Chondrocyte (in vitro differentiated cells): Measurements from ENCODE around the gene SNX8. TPM values are rescaled to one million over a fixed set of nuclear protein-coding genes. Genes with fewer than 3 reads are reported as not detected.
A peak's percentile ranks its signal among the peaks of the same experiment; 100 is the strongest.

Source experiments
- DNase-seq: peaks from one replicate; pipeline ENCODE4 v3.0.0; 2021; ENCODE audit warnings: mixed read lengths, low spot score
- H3K27ac Mint-ChIP-seq: one replicate; pipeline ENCODE4 v1.8.0; 2021; ENCODE audit warnings: mild to moderate bottlenecking, moderate library complexity, mixed read lengths; ENCODE audit not compliant: unreplicated experiment
- H3K27me3 Mint-ChIP-seq: 2 replicates; pipeline ENCODE4 v1.8.0; 2021; ENCODE audit warnings: low read depth, mixed read lengths
- H3K36me3 Mint-ChIP-seq: 2 replicates; pipeline ENCODE4 v1.8.0; 2021; ENCODE audit warnings: low read depth, mixed read lengths
- H3K4me1 Mint-ChIP-seq: 2 replicates; pipeline ENCODE4 v1.8.0; 2021; ENCODE audit warnings: low read depth, mild to moderate bottlenecking, mixed read lengths
- H3K4me3 Mint-ChIP-seq: one replicate; pipeline ENCODE4 v1.8.0; 2021; ENCODE audit warnings: mild to moderate bottlenecking, moderate library complexity, mixed read lengths; ENCODE audit not compliant: unreplicated experiment
- H3K9me3 Mint-ChIP-seq: 2 replicates; pipeline ENCODE4 v1.8.0; 2021; ENCODE audit warnings: low read depth, mixed read lengths
- total RNA-seq: library from RNA; stranded (reverse); gene quantifications from 3 replicates; pipeline ENCODE4 v1.2.1, GENCODE V29; 2021
- TF ChIP-seq, protein P1 (sequence below): fragments of 200-600 bp; sonication (generic); IDR thresholded peaks from 2 replicates; pipeline ENCODE4 v1.5.0; 2021; ENCODE audit warnings: antibody characterized with exemption, mild to moderate bottlenecking, moderate library complexity

Gene SNX8
- total RNA-seq, 1 donor from 2014 or later, result 45.4 TPM

DNA sequence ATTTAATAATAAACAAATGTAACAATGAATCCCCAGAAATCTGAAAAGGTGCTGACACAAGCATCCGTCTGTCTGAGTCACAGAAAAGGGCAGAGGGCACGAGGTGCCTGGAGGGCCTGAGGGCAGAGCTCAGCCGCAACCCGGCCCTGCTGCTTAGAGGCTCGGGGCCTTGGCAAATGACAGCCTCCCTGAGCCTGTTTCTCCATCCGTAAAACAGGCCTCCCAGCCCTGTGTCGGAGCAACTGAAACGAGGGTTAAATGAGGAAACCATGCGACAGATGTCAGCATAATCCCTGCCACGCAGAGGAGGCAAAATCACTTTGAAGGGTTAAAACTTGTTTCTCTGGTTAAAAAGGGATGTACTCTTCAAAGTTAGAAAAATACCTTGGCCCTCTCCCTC lies 47.3 kb downstream of the SNX8 start:
- Mint-ChIP-seq H3K4me3 (no peak overlapping the region), H3K27me3 (no peaks in the 10 kb centered on the region), H3K36me3 (peaks cover 13% of the 10 kb centered on the region), H3K27ac (no peak overlapping the region), H3K9me3 (no peaks in the 10 kb centered on the region), H3K4me1 (peaks cover 6% of the 10 kb centered on the region)
- TF ChIP-seq, protein P1, sequence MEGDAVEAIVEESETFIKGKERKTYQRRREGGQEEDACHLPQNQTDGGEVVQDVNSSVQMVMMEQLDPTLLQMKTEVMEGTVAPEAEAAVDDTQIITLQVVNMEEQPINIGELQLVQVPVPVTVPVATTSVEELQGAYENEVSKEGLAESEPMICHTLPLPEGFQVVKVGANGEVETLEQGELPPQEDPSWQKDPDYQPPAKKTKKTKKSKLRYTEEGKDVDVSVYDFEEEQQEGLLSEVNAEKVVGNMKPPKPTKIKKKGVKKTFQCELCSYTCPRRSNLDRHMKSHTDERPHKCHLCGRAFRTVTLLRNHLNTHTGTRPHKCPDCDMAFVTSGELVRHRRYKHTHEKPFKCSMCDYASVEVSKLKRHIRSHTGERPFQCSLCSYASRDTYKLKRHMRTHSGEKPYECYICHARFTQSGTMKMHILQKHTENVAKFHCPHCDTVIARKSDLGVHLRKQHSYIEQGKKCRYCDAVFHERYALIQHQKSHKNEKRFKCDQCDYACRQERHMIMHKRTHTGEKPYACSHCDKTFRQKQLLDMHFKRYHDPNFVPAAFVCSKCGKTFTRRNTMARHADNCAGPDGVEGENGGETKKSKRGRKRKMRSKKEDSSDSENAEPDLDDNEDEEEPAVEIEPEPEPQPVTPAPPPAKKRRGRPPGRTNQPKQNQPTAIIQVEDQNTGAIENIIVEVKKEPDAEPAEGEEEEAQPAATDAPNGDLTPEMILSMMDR, result no peak
- DNase-seq, result no peak

- H3K27me3 Mint-ChIP-seq, result no peaks in the 10 kb centered on the region
- peaks cover 10% of the 10 kb centered on the region for H3K36me3 Mint-ChIP-seq
- H3K4me3 Mint-ChIP-seq, result no peak overlapping the region
- no peaks in the 10 kb centered on the region for H3K4me1 Mint-ChIP-seq
- DNase-seq, result no peak
- TF ChIP-seq, protein P1, result no peak
- no peaks in the 10 kb centered on the region for H3K9me3 Mint-ChIP-seq
- H3K27ac Mint-ChIP-seq, result no peak overlapping the region
These were observed 50.1 kb downstream of the SNX8 start for GRCh38 chr7:2264158-2264557.

DNA sequence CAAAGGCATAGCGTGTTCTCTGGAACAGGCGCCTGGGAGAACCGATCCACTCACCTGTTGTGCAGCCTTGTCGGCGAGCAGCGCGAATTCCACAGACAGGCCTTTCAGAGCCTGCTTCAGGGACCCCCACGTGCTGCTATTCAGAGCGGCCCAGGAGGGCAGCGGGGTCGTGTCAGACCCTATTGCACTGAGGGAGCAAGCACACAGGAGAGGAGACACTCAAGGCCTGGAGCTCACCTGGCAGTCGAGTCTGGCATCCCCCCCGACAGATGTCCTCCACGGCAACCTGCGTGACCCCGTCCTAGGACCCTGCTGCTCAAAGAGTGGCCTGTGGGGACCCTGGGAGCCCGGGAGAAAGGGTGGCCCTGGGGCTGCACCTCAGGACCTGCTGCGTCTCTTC lies 51.1 kb downstream of the SNX8 start:
- Mint-ChIP-seq H3K4me1 (no peaks in the 10 kb centered on the region), H3K4me3 (no peak overlapping the region), H3K36me3 (peaks cover 10% of the 10 kb centered on the region), H3K9me3 (no peaks in the 10 kb centered on the region), H3K27ac (no peak overlapping the region), H3K27me3 (no peaks in the 10 kb centered on the region)
- DNase-seq, result no peak
- TF ChIP-seq, protein P1, result no peak

DNA sequence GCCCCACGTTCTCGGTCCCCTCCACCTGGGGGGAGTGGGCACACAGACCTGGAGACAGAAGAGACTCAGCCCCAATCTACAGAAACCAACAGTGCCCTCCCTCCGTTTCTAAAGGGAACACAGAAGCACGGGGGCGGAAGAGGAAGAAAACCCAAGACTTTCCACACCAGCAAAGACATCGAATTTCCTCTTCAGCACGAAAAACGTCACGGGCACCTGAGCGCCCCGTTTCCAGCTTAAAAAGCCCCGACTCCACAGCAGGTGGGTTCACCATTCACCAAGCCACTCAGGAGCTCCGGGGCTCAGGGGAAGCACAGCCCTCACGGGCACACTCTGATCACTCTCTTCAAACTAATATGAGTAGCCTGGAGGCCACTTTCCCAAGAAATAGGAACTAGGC lies 52.6 kb downstream of the SNX8 start:
- Mint-ChIP-seq H3K9me3 (no peaks in the 10 kb centered on the region), H3K27me3 (no peaks in the 10 kb centered on the region), H3K4me3 (no peak overlapping the region), H3K27ac (no peak overlapping the region), H3K4me1 (no peaks in the 10 kb centered on the region), H3K36me3 (peaks cover 12% of the 10 kb centered on the region)
- TF ChIP-seq, protein P1, result no peak
- DNase-seq, result no peak

- peaks cover 14% of the 10 kb centered on the region for H3K36me3 Mint-ChIP-seq
- H3K4me3 Mint-ChIP-seq, result no peak overlapping the region
- no peaks in the 10 kb centered on the region for H3K9me3 Mint-ChIP-seq
- H3K27me3 Mint-ChIP-seq, result no peaks in the 10 kb centered on the region
- TF ChIP-seq, protein P1, result no peak
- no peak for DNase-seq
- H3K27ac Mint-ChIP-seq, result peak overlapping the region; percentile 36
- no peaks in the 10 kb centered on the region for H3K4me1 Mint-ChIP-seq
These were observed 53.4 kb downstream of the SNX8 start for GRCh38 chr7:2260820-2261219.
